GM12878 (cell line): ENCODE data around the gene NOTCH4.
"Not testable (repeated sequence)": the region's sequence is repeated elsewhere in the genome, so short reads cannot be mapped to it uniquely, and the experiment has no call there.

Experiments used
- BMI1 ChIP-seq: fragments of 450-650 bp; IDR thresholded peaks from 2 replicates; pipeline ENCODE4 v1.6.1; 2016; ENCODE audit warnings: mild to moderate bottlenecking, moderate library complexity, borderline replicate concordance
- CHD2 ChIP-seq: IDR thresholded peaks from 2 replicates; pipeline ENCODE4 v1.6.1; 2011; ENCODE audit warnings: low read depth, low read length, improper control_type of control experiment, borderline replicate concordance
- EP300 ChIP-seq, 2 experiments: fragments of 150-350 bp in 1 of 2; IDR thresholded peaks; 2 replicates each; pipeline ENCODE4 v1.6.1; 2011 to 2012; ENCODE audit warnings: low read depth in 2 of 2, low read length in 2 of 2, borderline replicate concordance in 1 of 2, improper control_type of control experiment in 1 of 2, inconsistent platforms in 1 of 2; ENCODE audit not compliant: control insufficient read depth in 1 of 2
- EZH2 ChIP-seq: IDR thresholded peaks from 2 replicates; pipeline ENCODE4 v1.6.1; 2012; ENCODE audit warnings: low read depth, mild to moderate bottlenecking, control low read depth, inconsistent platforms, low read length, borderline replicate concordance; ENCODE audit not compliant: control insufficient read depth
- NR2F1 ChIP-seq: fragments of 450-650 bp; conservative IDR thresholded peaks from 2 replicates; pipeline ENCODE4 v1.6.1; 2017; ENCODE audit warnings: mild to moderate bottlenecking
- POLR2A ChIP-seq: IDR thresholded peaks from 2 replicates; pipeline ENCODE4 v1.6.1; 2011; ENCODE audit warnings: low read depth, mild to moderate bottlenecking, low read length
- POLR2AphosphoS5 ChIP-seq: IDR thresholded peaks from 2 replicates; pipeline ENCODE4 v1.6.1; 2011; ENCODE audit warnings: mild to moderate bottlenecking, low read length, inconsistent platforms
- RAD21 ChIP-seq: IDR thresholded peaks from 2 replicates; pipeline ENCODE4 v1.6.1; 2011; ENCODE audit warnings: mild to moderate bottlenecking, low read depth, low read length, moderate library complexity; ENCODE audit not compliant: insufficient read depth
- TCF12 ChIP-seq: IDR thresholded peaks from 2 replicates; pipeline ENCODE4 v1.6.1; 2011; ENCODE audit warnings: low read depth, mild to moderate bottlenecking, low read length
- ZNF274 ChIP-seq: IDR thresholded peaks from one replicate; pipeline ENCODE4 v1.8.0; 2011; ENCODE audit not compliant: insufficient read length, insufficient read depth
- TF ChIP-seq, protein P1 (sequence below), 3 experiments: IDR thresholded peaks in 2 of 3; conservative IDR thresholded peaks in 1 of 3; 2 replicates each; pipeline ENCODE4 v1.5.1; 2011; ENCODE audit warnings: low read depth in 3 of 3, low read length in 3 of 3, mild to moderate bottlenecking in 3 of 3, control low read depth in 2 of 3, moderate library complexity in 2 of 3, inconsistent platforms in 1 of 3, mixed read lengths in 1 of 3; ENCODE audit not compliant: control insufficient read depth in 2 of 3, insufficient read depth in 1 of 3; ENCODE audit errors: extremely low read depth in 1 of 3
- TF ChIP-seq, protein P2 (sequence below): IDR thresholded peaks from 2 replicates; pipeline ENCODE4 v1.6.1; 2011; ENCODE audit warnings: mild to moderate bottlenecking, low read depth, low read length, moderate library complexity; ENCODE audit not compliant: insufficient replicate concordance

DNA sequence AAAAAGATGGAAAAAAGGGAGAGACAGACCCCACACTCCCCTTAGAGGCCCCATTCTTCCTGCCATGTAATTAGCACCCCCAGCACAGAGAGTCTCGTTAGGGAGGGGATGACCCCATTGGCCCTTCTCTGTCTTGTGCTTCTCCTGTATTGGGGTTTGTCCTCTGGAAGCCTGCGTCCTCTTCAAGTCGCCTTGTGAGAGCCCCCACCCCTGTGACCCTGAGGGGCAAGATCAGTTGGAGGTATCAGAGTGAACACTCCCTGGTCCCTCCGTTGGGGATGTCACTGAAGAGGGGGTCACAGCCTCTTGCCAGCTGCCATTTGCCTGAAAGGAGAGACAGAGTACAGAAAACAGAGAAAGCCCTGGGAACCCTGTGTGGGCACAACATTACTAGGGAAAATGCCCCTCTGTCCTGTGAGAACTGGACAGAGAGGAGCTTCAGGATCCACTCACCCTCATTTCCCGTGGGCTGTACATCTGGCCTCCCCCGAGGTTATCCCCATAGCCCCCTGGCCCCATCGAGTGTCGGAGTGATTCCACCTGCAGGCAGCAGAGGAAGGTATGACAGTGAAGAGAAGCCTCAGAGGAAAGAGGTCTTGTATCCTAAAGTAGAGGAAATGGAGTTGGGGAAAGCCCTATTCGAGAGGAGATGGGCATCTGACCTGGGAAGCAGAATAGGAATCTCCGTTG, 37.6 kb downstream of the NOTCH4 start:
- TF ChIP-seq BMI1; POLR2A; POLR2AphosphoS5; NR2F1; RAD21; EP300 (IDR thresholded peaks at IDR 0.05; ENCODE audit: borderline replicate concordance in 1 of 2, control insufficient read depth in 1 of 2, low read depth in 2 of 2, low read length in 2 of 2); EZH2; TCF12; ZNF274; CHD2: not testable (repeated sequence)
- TF ChIP-seq, protein P1, sequence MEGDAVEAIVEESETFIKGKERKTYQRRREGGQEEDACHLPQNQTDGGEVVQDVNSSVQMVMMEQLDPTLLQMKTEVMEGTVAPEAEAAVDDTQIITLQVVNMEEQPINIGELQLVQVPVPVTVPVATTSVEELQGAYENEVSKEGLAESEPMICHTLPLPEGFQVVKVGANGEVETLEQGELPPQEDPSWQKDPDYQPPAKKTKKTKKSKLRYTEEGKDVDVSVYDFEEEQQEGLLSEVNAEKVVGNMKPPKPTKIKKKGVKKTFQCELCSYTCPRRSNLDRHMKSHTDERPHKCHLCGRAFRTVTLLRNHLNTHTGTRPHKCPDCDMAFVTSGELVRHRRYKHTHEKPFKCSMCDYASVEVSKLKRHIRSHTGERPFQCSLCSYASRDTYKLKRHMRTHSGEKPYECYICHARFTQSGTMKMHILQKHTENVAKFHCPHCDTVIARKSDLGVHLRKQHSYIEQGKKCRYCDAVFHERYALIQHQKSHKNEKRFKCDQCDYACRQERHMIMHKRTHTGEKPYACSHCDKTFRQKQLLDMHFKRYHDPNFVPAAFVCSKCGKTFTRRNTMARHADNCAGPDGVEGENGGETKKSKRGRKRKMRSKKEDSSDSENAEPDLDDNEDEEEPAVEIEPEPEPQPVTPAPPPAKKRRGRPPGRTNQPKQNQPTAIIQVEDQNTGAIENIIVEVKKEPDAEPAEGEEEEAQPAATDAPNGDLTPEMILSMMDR (IDR thresholded peaks at IDR 0.05 in 2 of 3, conservative IDR thresholded peaks at IDR 0.05 in 1 of 3; ENCODE audit: control insufficient read depth in 2 of 3, extremely low read depth in 1 of 3, insufficient read depth in 1 of 3, low read depth in 3 of 3, low read length in 3 of 3), result not testable (repeated sequence)
- TF ChIP-seq, protein P2, sequence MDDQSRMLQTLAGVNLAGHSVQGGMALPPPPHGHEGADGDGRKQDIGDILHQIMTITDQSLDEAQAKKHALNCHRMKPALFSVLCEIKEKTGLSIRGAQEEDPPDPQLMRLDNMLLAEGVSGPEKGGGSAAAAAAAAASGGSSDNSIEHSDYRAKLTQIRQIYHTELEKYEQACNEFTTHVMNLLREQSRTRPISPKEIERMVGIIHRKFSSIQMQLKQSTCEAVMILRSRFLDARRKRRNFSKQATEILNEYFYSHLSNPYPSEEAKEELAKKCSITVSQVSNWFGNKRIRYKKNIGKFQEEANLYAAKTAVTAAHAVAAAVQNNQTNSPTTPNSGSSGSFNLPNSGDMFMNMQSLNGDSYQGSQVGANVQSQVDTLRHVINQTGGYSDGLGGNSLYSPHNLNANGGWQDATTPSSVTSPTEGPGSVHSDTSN, result not testable (repeated sequence)
